T-helper 1 cell treated with Interleukin-12 subunit alpha and Interleukin-12 subunit beta and Interleukin-4 antibody, amounts not matched to agents 30 ng/mL and 1 ng/mL, for 36 hours (primary cell): ENCODE results near the gene ATRIP. TPM values are rescaled to one million over a fixed set of nuclear protein-coding genes. Genes with fewer than 3 reads are reported as not detected.
"Not testable (repeated sequence)": the region's sequence is repeated elsewhere in the genome, so short reads cannot be mapped to it uniquely, and the experiment has no call there.

Experiments
- intact Hi-C: fragments of 100-400 bp; cut with micrococcal nuclease; formaldehyde crosslinking; loops from one replicate; pipeline ENCODE4 v1.15.1; 2024
- total RNA-seq: library from RNA; stranded (reverse); gene quantifications from 2 replicates; pipeline ENCODE4 v1.2.3, GENCODE V29; 2022

Gene ATRIP
- total RNA-seq, 1 donor from 2014 or later = 17.4 TPM

DNA sequence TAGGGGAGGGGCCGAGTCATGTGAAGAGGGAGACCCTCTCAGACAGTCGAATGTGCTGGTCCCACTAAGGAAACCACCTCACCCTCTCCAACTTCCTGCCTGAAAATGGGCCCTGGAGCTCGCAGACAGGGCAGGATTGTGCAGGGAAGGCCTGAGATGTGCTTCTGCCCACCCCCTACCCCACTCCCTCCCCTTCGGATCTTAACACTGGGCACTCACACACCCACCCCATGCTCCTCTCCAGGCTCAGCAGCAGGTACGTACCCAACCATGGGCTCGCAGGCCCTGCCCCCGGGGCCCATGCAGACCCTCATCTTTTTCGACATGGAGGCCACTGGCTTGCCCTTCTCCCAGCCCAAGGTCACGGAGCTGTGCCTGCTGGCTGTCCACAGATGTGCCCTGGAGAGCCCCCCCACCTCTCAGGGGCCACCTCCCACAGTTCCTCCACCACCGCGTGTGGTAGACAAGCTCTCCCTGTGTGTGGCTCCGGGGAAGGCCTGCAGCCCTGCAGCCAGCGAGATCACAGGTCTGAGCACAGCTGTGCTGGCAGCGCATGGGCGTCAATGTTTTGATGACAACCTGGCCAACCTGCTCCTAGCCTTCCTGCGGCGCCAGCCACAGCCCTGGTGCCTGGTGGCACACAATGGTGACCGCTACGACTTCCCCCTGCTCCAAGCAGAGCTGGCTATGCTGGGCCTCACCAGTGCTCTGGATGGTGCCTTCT, 20.0 kb downstream of the ATRIP start:
- intact Hi-C loops = loop anchor here (1.0 kb wide), 7 partner anchors 13 to 92 kb away; partner anchors contain the start of genes ATRIP, CCDC51 and TMA7

DNA sequence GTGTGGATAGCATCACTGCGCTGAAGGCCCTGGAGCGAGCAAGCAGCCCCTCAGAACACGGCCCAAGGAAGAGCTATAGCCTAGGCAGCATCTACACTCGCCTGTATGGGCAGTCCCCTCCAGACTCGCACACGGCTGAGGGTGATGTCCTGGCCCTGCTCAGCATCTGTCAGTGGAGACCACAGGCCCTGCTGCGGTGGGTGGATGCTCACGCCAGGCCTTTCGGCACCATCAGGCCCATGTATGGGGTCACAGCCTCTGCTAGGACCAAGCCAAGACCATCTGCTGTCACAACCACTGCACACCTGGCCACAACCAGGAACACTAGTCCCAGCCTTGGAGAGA, 20.5 kb downstream of the ATRIP start:
- intact Hi-C loops = no loop called here

DNA sequence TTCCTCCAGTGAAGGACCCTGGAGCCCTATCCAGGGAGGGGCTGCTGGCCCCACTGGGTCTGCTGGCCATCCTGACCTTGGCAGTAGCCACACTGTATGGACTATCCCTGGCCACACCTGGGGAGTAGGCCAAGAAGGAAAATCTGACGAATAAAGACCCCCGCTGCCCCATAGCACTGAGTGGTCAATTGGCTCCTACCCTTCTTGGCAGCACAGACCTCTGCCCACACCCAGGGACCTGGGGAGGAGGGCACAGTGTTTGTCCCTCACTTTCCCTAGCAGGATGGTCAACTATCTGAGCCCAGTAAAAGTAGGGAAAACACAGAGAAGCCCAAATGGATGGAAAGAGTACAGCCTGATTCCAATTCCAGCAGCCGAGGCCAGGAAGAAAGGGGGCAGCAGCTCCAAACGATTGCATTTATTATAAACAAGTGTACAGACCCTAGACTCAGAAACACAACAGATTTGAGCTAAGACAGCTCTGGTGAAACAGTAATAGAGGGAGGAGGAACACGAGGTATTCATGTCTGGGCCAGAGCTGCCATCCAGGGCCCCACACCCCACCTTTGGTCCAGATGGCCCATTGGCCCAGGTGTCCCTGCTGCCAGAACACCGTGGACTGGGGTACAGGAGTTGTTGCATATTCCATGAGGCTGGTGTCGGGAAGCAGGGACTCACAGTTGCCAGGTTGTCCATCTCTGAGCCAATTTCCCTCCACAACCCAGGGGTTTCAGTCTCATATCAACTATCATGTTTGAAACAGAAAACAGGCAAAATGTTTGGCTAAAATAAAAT, 21.1 kb downstream of the ATRIP start:
- intact Hi-C loops = no loop called here

DNA sequence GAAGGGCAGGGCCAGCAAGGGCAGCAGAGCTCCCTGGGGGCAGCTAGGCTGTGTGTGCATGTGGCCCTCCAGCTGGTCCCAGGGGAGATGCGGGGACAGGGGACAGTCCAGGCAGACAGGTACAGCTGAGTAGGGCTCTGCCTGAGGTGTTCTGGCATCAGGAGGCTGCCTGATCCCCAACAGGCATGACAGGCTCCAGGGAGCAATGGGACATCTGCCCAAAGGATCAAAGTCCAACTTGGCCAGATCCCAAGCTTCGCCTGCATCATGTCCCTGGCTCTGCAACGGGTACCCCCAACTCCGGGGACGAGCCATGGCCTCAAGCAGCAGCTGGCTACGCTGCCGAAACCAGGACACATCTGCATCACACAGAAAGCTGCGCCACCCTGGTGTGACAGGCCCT, 21.8 kb downstream of the ATRIP start:
- intact Hi-C loops = no loop called here

DNA sequence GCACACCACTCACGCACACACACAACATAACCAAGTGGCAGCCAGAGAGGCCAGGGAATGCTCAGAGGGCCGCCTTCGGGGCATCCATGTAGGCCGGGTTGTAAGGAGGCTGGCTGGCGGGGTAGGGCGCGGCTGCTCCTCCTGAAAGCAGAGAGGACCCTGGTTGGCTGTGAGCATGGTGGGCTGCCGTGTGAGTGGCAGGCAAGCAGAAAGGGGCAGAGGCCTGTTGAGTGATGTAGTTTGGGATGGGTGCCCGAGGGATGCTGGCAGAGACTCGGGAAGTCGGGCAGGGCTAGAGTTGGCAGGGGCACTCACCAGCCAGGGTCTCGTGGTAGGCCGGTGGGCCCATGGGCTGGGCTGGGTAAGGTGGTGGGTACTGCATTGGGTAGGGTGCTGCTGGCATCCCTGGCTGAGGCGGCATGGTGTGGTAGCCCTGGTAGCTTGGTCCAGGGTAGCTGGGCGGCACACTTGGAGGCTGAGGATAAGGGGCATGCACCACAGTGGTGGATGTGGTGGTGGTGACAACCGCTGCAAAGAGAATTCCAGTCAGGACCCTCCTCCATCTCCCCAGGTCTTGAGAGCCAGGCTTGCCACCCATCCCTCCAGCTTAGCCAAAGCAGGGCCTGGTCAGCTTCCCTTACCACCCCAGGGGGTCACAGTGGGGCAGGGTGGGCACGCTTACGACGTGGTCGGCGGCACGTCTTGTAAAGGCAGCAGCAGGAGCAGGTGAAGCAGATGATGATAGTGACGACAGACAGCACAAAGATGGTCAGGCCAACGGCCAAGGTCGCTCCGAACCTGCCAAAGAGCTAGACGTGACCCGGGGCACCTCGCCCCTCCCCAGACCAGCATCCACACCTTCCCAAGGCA, 22.7 kb downstream of the ATRIP start:
- intact Hi-C loops = no loop called here

DNA sequence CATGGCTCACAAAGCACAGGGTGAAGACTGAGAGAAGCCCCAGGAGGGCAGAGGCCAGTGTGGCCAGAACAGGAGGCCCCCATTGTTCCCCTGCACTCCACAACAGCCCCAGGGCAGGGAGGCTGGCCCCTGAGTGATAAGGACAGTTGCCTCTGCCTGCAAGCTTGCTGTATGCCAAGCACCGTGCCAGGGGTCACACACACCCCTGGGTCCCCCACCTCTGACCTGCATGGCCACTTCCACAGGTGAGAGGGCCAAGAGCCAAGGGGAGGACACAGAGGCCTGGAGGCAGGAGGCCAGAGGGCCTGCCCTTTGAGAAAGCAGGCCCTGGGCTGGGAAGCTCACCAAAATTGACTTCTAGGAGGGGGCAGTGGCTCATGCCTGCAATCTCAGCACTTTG, 23.7 kb downstream of the ATRIP start:
- intact Hi-C loops = loop anchor here (10.0 kb wide), 2 partner anchors 165 to 535 kb away; partner anchors contain the start of genes SLC26A6 and WDR6

DNA sequence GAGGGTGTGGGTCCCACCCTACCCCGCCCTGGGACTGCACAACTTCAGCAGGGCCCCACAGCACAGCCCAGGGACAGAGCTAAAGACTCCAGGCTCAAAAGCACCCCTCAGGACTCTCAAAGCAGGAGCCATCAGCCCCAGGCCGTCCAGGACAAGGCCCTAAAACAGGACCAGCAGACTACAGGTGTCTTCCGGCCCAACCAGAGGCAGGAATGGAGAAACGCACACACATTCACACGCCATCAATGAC, 26.1 kb downstream of the ATRIP start:
- intact Hi-C loops = loop anchor here (10.0 kb wide), 2 partner anchors 162 to 532 kb away; partner anchors contain the start of genes SLC26A6 and WDR6

DNA sequence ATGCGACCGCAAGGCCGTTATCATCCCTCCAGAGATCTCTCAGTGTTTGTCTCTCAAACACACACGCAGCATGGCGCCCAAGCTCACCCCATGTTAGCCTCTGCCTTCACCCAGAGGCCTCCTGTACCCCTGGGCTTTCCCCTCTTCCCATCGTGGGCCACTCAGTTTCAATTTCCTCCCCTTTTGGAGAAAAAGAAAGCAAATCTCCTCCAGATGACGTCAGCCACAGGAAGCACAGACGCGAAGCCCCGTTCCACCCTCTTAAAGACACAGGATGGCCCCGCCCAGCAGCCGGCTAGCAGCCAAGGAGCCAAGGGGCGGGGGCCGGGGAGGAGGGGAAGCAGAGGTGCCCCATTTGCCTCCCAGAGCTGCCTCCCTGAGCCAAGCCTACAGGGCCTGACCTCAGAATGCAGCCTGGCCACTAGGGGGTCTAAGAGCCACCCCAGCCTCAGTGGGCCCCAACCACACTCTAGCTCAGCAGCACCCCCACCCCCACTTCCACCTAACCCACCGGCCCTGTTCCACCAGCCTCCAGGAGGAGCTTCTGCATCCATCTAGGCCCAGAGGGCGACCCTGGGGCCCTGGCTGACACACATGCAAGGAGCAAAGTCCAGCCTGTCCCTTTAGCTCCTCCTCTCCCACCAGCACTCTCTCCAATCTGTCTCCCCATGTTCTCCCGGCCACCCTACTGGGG, 26.5 kb downstream of the ATRIP start:
- intact Hi-C loops = loop anchor here (1.0 to 10.0 kb wide), 8 partner anchors 8 to 532 kb away; partner anchors contain the start of genes ATRIP, CCDC51, SLC26A6 and TMA7

DNA sequence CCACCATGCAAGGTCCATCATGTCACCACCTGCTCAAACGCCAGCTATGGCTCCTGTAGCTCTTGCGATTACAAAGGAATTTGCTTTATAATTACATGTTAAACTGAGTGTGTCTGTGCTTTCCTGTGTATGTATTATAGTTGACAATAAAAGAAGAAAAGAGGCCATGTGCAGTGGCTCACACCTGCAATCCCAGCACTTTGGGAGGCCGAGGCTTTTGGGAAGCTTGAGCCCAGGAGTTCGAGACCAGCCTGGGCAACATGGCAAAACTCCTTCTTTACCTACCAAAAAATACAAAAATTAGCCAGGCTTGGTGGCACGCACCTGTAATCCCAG, 27.0 kb downstream of the ATRIP start:
- intact Hi-C loops = loop anchor here (1.0 to 10.0 kb wide), 8 partner anchors 8 to 531 kb away; partner anchors contain the start of genes ATRIP, CCDC51, SLC26A6 and TMA7

DNA sequence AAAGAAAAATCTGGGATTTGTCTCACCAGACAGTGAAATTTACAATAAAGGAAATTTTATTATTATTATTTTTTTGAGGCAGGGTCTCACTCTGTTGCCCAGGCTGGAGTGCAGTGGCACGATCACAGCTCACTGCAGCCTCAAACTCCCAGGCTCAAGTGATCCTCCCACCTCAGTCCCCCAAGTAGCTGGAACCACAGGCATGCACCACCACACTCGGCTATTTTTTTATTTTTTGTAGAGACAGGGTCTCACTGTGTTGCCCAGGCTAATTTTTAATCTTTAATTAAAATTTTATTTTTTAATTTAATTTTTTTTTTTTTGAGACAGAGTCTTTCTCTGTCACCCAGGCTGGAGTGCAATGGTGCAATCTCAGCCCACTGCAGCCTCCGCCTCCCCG, 27.5 kb downstream of the ATRIP start:
- intact Hi-C loops = loop anchor here (10.0 kb wide), 2 partner anchors 161 to 531 kb away; partner anchors contain the start of genes SLC26A6 and WDR6

DNA sequence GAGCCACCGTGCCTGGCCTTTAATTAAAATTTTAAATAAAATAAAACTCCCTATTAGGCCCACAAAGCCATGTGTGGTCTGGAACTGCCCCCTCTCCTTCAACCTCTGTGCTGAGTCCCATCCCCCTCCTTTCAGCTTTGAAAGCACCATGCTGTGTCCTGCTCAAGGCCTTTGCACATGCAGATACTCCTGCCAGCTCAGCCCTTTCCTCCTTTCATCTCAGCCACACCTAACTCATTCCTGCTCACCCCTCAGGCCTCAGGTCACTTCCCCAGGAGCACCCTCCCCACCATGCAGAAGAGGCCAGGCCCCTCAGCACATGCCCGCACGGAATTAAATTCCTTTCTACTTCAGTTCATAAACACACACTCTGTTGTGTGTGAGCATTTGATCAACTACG, 28.1 kb downstream of the ATRIP start:
- intact Hi-C loops = loop anchor here (10.0 kb wide), 2 partner anchors 160 to 530 kb away; partner anchors contain the start of genes SLC26A6 and WDR6

DNA sequence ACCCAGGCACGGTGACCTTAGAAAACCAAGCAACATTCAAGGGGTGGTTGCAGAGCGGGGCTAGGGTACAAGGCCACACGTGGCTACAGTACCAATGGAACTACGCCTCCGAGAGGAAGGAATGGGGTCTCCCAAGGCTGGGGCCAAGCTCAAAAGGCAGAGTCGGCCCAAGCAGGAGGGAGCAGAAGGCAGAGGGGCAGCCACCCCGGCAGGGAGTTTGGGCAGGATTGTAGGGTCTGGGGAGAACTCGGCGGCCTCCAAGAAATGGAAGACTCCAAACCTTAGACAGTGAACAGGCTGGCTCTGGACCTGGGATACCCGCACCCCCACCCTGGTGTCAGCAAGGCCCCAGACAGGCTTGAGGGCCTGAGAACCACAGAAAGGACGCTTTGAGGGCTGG, 28.7 kb downstream of the ATRIP start:
- intact Hi-C loops = loop anchor here (10.0 kb wide), 2 partner anchors 160 to 530 kb away; partner anchors contain the start of genes SLC26A6 and WDR6

DNA sequence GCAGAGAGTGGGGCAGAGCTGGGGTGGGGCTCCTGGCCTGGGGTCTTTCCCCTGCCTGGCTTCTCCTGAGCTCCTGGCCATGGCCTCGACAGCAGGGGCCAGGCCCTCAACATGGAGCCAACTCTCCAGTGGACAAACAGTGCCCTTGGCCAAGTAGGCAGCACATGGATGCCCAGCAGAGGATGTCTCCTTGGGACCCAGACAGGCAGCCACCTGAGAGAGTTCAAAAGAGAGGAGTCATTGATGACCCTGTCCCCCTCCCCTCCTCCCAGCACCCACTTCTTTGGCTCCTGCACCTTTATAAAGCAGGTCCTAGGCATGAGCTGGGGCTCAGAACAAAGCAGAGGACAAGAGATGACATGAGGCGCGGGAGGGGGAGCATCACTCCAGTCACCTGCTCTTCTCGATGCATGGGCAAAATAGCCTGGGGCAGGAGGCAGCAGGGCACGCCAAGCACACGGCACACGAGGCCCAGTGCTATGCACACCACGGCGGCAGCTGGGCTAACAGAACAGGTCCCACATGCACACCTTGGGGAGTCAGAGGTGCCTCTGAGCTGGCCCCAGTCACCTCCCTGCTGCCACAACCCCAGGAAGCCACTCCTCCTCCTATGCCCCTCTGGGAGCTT, 30.0 kb downstream of the ATRIP start:
- intact Hi-C loops = loop anchor here (10.0 kb wide), 2 partner anchors 158 to 528 kb away; partner anchors contain the start of genes SLC26A6 and WDR6

DNA sequence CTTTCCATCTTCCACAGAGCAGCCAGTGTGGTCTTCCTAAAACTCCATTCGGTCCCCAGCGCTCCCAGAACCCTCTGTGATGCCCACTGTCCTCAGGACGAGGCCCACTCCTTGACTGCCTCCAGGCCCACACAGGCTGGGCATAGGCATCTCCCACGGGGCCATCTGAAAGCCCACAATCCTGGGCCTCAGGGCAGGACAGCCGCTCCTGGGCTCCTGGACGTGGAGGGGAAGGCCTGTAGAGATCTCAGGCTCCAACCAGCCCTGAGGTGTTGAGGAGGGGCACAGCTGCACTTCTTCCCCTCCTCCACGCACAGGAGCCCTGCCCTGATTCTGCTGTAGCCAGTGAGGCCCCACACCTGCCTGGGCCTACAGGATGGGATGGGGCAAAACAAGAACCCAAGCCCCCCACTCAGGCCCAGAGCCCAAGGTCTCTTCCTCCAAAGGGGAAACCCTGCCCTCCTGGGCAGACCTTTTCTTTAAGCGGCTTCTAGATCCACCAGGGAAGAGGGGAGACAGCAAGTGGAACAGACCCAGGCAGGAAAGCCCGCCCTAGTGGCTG, 31.5 kb downstream of the ATRIP start:
- intact Hi-C loops = loop anchor here (10.0 kb wide), 2 partner anchors 157 to 527 kb away; partner anchors contain the start of genes SLC26A6 and WDR6

DNA sequence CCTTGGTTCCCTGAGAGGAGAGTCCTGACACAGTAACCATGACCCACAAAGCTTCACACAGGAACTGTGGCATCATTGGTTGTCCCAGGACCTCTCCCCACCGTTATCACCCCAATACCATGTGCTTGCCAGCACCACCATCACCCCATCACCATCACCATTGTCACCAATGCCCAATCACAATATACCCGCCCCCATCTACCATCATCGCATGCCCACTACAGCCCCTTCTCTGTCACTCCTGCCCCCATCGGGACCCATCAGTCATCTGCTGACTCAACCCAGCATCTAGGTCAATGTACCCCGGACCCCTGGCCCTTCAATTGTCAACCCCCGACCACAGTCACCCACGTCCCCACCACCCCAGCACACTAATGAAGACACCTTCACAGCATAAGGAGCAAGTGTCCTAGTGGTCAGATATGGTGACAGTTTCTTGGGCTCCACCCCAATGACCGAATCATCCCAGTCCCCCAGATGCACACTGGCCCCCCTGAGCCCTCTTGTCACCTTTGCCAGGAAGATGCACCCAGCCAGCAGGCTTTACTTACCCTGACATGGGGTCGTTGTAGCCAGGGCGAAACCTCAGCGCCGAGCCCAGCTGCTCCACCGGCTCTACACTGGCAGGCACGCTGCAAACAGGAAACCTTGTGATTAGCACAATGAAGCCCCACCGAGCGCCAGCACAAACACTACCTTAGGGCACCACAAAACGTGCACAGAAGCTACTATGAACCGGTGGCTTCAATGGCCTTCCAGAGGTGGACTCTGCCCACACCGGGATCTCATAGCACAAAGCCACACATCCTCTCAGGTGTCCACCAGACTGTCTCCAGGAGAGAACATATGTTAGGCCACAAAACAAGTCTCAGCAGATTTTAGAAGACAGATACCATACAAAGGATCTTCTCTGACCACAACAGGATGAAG, 32.4 kb downstream of the ATRIP start:
- intact Hi-C loops = loop anchor here (1.0 to 10.0 kb wide), 7 partner anchors 13 to 526 kb away; partner anchors contain the start of genes CCDC51, SLC26A6, TMA7 and WDR6

DNA sequence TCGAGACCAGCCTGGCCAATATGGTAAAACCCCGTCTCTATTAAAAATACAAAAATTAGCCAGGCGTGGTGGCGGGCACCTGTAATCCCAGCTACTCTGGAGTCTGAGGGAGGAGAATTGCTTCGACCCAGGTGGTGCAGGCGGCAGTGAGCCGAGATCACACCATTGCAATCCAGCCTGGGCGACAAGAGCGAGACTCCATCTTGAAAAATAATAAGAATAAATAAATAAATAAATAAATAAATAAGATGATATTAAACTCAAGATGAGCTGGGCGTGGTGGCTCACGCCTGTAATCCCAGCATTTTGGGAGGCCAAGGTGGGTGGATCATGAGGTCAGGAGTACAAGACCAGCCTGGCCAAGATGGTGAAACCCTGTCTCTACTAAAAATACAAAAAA, 34.4 kb downstream of the ATRIP start:
- intact Hi-C loops = not testable (repeated sequence)

DNA sequence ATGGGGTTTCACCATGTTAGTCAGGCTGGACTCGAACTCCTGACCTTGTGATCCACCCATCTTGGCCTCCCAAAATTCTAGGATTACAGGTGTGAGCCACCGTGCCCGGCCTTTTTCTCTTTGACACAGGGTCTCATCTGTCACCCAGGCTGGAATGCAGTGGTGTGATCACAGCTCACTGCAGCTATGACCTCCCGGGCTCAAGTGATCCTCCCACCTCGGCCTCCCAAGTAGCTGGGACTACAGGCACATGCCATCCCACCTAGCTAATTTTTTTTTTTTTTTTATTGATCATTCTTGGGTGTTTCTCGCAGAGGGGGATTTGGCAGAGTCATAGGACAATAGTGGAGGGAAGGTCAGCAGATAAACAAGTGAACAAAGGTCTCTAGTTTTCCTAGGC, 36.3 kb downstream of the ATRIP start:
- intact Hi-C loops = not testable (repeated sequence)

DNA sequence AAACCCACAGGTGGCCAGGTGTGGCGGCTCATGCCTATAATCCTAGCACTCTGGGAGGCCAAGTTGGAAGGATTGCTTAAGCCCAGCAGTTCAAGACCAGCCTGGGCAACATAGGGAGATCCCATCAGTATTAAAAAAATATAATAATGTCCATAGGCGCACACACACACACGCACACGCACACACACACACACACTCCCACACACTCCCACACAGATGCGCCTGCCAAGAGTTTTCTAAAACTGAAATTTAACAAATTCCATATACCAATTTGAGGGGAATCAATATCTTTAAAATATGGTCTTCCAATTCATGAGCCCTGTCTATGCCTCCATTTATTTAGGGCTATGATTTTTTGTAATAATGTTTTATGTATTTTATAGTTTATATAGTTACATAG, 40.4 kb downstream of the ATRIP start:
- intact Hi-C loops = no loop called here
